Stimulated activated CD4-positive, alpha-beta T cell treated with anti-CD3 and anti-CD28 coated beads, Interleukin-15, amount 100 ng/mL, for 1 hour (primary cell): ENCODE results near the gene KCNN4.

Experiments
- DNase-seq, 2 donors: peaks; one replicate each; pipeline ENCODE4 v3.0.0-alpha.2; 2020; ENCODE audit warnings: low read depth in 1 of 2, low spot score in 1 of 2

The KCNN4 gene

DNA sequence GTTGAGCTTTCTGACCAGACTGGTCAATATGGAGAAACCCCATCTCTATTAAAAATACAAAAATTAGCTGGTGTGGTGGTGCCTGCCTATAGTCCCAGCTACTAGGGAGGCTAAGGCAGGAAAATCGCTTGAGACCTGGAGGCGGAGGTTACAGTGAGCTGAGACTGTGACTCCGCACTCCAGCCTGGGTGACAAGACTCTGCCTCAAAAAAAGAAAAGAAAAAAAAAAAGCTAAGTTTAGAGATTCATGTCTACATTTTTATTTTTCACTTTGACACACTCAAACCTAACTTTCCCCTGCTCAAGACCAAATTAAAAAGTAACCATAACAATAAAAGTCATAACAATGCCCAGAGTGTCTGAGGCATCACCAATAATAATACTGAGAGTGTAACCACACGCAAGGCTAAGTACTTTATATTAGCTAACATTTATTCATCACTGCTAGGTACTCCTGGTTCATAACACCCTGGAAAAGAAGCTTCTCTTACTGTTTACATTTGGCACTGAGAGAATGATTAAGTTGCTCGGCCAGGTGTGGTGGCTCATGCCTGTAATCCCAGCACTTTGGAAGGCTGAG lies 59.2 kb downstream of the KCNN4 start:
- DNase-seq: no peak

DNA sequence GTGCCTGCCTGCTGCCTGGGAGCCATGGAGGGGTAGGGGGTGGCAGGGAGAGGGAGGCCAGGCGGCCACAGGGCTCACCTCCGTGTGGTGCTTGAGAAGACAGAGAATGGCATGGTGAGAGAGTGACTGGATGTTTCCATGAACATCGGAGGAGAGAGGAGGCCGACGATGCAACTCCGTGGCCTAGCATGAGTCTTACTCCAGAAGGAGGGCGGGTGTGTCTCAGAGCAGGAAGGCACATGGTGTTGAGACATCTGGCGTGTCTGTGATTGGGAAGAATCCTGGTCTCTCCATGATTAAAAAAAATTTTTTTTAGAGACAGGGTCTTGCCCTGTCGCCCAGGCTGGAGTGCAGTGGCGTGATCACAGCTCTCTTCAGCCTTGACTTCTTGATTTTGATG lies 59.8 kb downstream of the KCNN4 start:
- DNase-seq: no peak

DNA sequence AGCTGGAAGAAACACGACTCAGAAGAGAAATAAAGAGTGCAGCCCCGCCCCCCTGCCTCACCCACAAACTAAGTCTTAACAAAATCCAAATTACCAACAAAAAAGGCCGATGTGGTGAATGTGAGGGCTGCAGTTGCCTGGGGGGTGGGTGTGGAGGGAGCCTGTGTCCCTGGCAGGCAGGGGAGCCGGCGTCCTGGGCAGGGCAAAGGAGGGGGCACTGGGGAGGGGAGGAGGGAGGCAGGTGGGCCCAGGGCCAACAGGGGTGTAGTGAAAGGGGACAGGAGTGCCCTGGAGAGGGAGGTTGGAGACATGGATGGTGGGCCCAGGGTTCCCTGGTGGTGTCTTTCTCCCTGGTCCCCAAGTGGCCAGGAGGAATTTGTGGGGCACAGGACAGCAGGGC lies 60.9 kb downstream of the KCNN4 start:
- DNase-seq: no peak

DNA sequence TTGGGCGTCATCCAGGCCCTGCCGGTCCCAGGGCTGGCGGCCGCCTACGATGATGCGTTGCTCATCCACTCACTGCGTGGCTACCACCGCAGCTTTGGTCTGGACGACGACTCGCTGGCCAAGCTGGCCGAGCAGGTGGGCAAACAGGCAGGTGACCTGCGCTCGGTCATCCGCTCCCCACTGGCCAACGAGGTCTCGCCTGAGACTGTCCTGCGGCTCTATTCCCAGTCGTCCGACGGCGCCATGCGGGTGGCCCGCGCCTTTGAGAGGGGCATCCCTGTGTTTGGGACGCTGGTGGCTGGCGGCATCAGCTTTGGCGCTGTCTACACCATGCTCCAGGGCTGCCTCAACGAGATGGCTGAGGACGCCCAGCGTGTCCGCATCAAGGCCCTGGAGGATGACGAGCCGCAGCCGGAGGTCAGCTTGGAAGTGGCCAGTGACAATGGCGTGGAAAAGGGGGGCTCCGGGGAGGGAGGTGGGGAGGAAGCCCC lies 61.4 kb downstream of the KCNN4 start:
- no peak for DNase-seq

DNA sequence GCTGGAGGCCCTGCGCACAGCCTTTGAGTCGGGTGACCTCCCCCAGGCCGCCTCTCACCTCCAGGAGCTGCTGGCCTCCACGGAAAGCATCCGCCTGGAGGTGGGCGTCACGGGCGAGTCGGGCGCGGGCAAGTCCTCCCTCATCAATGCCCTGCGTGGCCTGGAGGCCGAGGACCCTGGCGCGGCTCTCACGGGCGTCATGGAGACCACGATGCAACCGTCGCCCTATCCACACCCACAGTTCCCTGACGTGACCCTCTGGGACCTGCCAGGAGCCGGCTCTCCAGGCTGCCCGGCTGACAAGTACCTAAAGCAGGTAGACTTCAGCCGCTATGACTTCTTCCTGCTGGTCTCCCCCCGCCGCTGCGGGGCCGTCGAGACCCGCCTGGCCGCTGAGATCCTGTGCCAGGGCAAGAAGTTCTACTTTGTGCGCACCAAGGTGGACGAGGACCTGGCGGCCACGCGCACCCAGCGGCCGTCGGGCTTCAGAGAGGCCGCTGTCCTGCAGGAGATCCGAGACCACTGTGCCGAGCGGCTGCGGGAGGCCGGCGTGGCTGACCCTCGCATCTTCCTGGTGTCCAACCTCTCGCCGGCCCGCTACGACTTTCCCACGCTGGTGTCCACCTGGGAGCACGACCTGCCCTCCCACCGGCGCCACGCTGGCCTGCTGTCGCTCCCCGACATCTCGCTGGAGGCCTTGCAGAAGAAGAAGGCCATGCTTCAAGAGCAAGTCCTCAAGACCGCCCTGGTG lies 62.0 kb downstream of the KCNN4 start:
- DNase-seq: no peak
